Stomach (tissue), 9 donors: Measurements from ENCODE around the gene IRF4. TPM values are rescaled to one million over a fixed set of nuclear protein-coding genes. Genes with fewer than 3 reads are reported as not detected.

ENCODE experiments used
- DNase-seq, 2 donors: peaks; one replicate each; pipeline versions ENCODE4 v3.0.0 to v3.0.0-alpha.2; 2013 to 2019
- H3K27ac ChIP-seq, 5 donors: fragments of 200-600 bp in 4 of 5; sonication (generic) in 4 of 5; one replicate each; pipeline ENCODE4 v1.5.1; 2013 to 2019; ENCODE audit warnings: mild to moderate bottlenecking in 1 of 5, moderate library complexity in 1 of 5
- H3K27me3 ChIP-seq, 3 donors: fragments of 200-600 bp; sonication (generic); one replicate each; pipeline ENCODE4 v1.5.1; 2017 to 2019; ENCODE audit warnings: mixed run types in 1 of 3
- H3K36me3 ChIP-seq, 4 donors: fragments of 200-600 bp; sonication (generic); 1 replicate in 3 of 4; 2 replicates in 1 of 4; pipeline ENCODE4 v1.5.1; 2016 to 2019
- H3K4me1 ChIP-seq, 4 donors: fragments of 200-600 bp; sonication (generic); one replicate each; pipeline ENCODE4 v1.5.1; 2016 to 2019
- H3K4me3 ChIP-seq, 4 donors: fragments of 200-600 bp; sonication (generic) in 3 of 4; one replicate each; pipeline ENCODE4 v1.5.1; 2016 to 2019; ENCODE audit warnings: mild to moderate bottlenecking in 1 of 4
- H3K9me3 ChIP-seq, 4 donors: fragments of 200-600 bp; sonication (generic); one replicate each; pipeline ENCODE4 v1.5.1; 2016 to 2019
- EP300 ChIP-seq: sonication (generic); formaldehyde crosslinking; IDR thresholded peaks from one replicate; pipeline ENCODE4 v1.6.1; 2017; ENCODE audit warnings: antibody characterized with exemption
- POLR2A ChIP-seq, 4 donors: fragments of 450-650 bp; IDR thresholded peaks; one replicate each; pipeline ENCODE4 v1.6.1; 2016; ENCODE audit warnings: antibody characterized with exemption in 4 of 4, control low read depth in 2 of 4, mild to moderate bottlenecking in 1 of 4, moderate library complexity in 1 of 4
- POLR2AphosphoS5 ChIP-seq, 3 donors: sonication (generic); formaldehyde crosslinking; IDR thresholded peaks; one replicate each; pipeline ENCODE4 v1.6.1; 2016; ENCODE audit warnings: antibody characterized with exemption in 3 of 3
- WGBS, 5 donors: extraction: QIAGEN DNeasy Blood & Tissue Kit in 3 of 5; methylation state at CpG; one replicate each; pipeline versions ENCODE4 v1.1.5 to v1.1.7; 2013 to 2018; 5-methylcytosine and 5-hydroxymethylcytosine counted together
- intact Hi-C: fragments of 100-400 bp; cut with DNase I; formaldehyde crosslinking; loops from one replicate; pipeline ENCODE4 v1.15.1; 2023; ENCODE audit warnings: low total_unique reads
- polyA plus RNA-seq, 3 donors: library from polyadenylated mRNA; stranded (reverse); fragments of 200-250 nt; gene quantifications; one replicate each; pipeline ENCODE4 v1.2.3, GENCODE V29; 2013
- total RNA-seq, 5 donors: library from RNA; depleted of rRNA; stranded (reverse); fragments of >200 nt; gene quantifications; one replicate each; pipeline versions ENCODE4 v1.1.0 to v1.2.3, GENCODE V29; 2014 to 2016
- TF ChIP-seq, protein P1 (sequence below), 7 experiments: fragments of 450-650 bp in 4 of 7; fragments of 200-600 bp in 3 of 7; sonication (generic) in 3 of 7; IDR thresholded peaks; one replicate each; pipeline ENCODE4 v1.5.1; 2016 to 2019; ENCODE audit warnings: antibody characterized with exemption in 7 of 7, control low read depth in 2 of 7, mild to moderate bottlenecking in 1 of 7
- donor health status: healthy with polysubstance abuse.
- donor health status: Bipolar disorder and iron deficiency.
- donor health status: healthy.

IRF4 gene
- total and polyA plus RNA-seq, 8 donors = 0.48 to 7.0 (median 2.6) TPM; not detected in 1

GRCh38 chr6:428047-428603 lies 36.6 kb downstream of the IRF4 start:
- no peak overlapping the region for H3K4me3 ChIP-seq
- 86 to 100% (median 87%) methylated on average over 6 to 11 of the region's 11 CpGs for WGBS, 5 donors
- no peaks in the 10 kb centered on the region for H3K9me3 ChIP-seq
- H3K27ac ChIP-seq = no peak overlapping the region
- no peaks in the 10 kb centered on the region for H3K4me1 ChIP-seq
- H3K27me3 ChIP-seq = peaks cover 0 to 11% (median 0%) of the 10 kb centered on the region in 3 donors
- DNase-seq = no peak
- H3K36me3 ChIP-seq = no peaks in the 10 kb centered on the region
- TF ChIP-seq, protein P1, sequence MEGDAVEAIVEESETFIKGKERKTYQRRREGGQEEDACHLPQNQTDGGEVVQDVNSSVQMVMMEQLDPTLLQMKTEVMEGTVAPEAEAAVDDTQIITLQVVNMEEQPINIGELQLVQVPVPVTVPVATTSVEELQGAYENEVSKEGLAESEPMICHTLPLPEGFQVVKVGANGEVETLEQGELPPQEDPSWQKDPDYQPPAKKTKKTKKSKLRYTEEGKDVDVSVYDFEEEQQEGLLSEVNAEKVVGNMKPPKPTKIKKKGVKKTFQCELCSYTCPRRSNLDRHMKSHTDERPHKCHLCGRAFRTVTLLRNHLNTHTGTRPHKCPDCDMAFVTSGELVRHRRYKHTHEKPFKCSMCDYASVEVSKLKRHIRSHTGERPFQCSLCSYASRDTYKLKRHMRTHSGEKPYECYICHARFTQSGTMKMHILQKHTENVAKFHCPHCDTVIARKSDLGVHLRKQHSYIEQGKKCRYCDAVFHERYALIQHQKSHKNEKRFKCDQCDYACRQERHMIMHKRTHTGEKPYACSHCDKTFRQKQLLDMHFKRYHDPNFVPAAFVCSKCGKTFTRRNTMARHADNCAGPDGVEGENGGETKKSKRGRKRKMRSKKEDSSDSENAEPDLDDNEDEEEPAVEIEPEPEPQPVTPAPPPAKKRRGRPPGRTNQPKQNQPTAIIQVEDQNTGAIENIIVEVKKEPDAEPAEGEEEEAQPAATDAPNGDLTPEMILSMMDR (IDR thresholded peaks at IDR 0.05) = no peak
- TF ChIP-seq EP300 (no peak), POLR2A (IDR thresholded peaks at IDR 0.05) (no peak), POLR2AphosphoS5 (IDR thresholded peaks at IDR 0.05) (no peak)
- intact Hi-C loops = no loop called here

GRCh38 chr6:429515-430121 lies 38.1 kb downstream of the IRF4 start:
- WGBS, 5 donors = 76 to 85% (median 79%) methylated on average over 4 of the region's 4 CpGs
- intact Hi-C loops = no loop called here

GRCh38 chr6:431504-431903 lies 40.0 kb downstream of the IRF4 start:
- no peaks in the 10 kb centered on the region for H3K9me3 ChIP-seq
- peaks cover 0 to 11% (median 0%) of the 10 kb centered on the region in 3 donors for H3K27me3 ChIP-seq
- 81 to 91% (median 86%) methylated on average over 10 of the region's 10 CpGs for WGBS, 5 donors
- no peaks in the 10 kb centered on the region for H3K36me3 ChIP-seq
- DNase-seq = no peak
- no peak for TF ChIP-seq POLR2A (IDR thresholded peaks at IDR 0.05)
- TF ChIP-seq EP300 = no peak
- TF ChIP-seq, protein P1 (IDR thresholded peaks at IDR 0.05) = no peak
- TF ChIP-seq POLR2AphosphoS5 (IDR thresholded peaks at IDR 0.05) = no peak
- no peak overlapping the region for H3K4me3 ChIP-seq
- intact Hi-C loops = no loop called here
- H3K4me1 ChIP-seq = no peaks in the 10 kb centered on the region
- H3K27ac ChIP-seq = no peak overlapping the region

More at GRCh38 chr6:429515-430121, 38.1 kb downstream of the IRF4 start:
- no peak for DNase-seq
- Histone ChIP-seq H3K4me3 (no peak overlapping the region), H3K27me3 (peaks cover 0 to 11% (median 0%) of the 10 kb centered on the region in 3 donors), H3K4me1 (no peaks in the 10 kb centered on the region), H3K27ac (no peak overlapping the region), H3K9me3 (no peaks in the 10 kb centered on the region), H3K36me3 (no peaks in the 10 kb centered on the region)
- TF ChIP-seq EP300 = no peak
- no peak for TF ChIP-seq POLR2AphosphoS5 (IDR thresholded peaks at IDR 0.05)
- no peak for TF ChIP-seq POLR2A (IDR thresholded peaks at IDR 0.05)

- WGBS, 5 donors = 67 to 73% (median 69%) methylated on average over 6 of the region's 6 CpGs
- intact Hi-C loops = no loop called here
- Histone ChIP-seq H3K36me3 (no peaks in the 10 kb centered on the region), H3K27ac (no peak overlapping the region), H3K27me3 (peaks cover 0 to 11% (median 0%) of the 10 kb centered on the region in 3 donors), H3K4me3 (no peak overlapping the region), H3K4me1 (no peaks in the 10 kb centered on the region), H3K9me3 (no peaks in the 10 kb centered on the region)
- no peak for TF ChIP-seq POLR2A (IDR thresholded peaks at IDR 0.05)
- TF ChIP-seq EP300 = no peak
- TF ChIP-seq, protein P1 (IDR thresholded peaks at IDR 0.05) = no peak
- TF ChIP-seq POLR2AphosphoS5 (IDR thresholded peaks at IDR 0.05) = no peak
- DNase-seq = no peak
Measured at GRCh38 chr6:431986-432385, 40.4 kb downstream of the IRF4 start.
